NCI-H774 (cell line): Measurements from ENCODE around the gene LRRC71.

Experiments used
- DNase-seq: peaks from one replicate; lab custom pipeline; 2025; lab: John Stamatoyannopoulos, UW

LRRC71 gene

DNA sequence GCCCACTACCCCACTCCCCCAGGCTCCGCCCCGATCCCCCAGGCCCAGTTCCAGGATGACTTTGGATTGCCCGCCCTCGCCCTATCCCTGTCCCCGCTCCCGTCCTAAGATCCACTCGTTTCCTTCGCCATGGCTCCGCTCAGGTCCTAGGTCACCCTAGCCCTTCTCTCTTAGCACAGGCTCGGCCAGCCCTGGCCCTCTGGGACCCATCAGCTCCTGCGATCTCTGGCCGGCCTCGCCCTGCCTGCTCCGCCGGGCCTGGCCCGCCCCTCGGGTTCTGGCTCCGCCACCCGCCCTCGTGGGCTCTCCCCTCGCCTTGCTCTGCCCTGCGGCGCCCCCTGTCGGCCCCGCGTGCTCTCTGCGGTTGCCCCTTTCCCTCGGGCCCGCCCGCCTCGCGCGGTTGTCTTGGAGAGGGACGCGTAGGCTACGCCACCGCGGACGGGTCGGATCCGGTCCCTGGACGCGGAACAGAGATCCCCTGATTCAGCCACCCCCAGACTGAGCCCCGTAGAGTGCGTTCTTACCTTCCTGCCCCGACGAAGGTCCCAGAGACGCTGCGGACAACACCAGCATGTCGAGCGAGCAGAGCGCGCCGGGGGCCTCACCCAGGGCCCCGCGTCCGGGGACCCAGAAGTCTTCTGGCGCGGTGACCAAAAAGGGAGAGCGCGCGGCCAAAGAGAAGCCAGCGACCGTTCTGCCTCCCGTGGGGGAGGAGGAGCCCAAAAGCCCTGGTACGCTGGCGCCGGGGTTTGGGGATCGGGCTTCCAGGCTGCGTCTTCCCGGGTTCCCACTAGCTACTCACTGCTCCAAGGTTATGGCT is at the start of gene LRRC71:
TSS of gene LRRC71 (plus strand) at position 400 of the 820 bp plus-strand sequence. CDS start at position 572, 172 bp downstream.
- peak; percentile 76 for DNase-seq

DNA sequence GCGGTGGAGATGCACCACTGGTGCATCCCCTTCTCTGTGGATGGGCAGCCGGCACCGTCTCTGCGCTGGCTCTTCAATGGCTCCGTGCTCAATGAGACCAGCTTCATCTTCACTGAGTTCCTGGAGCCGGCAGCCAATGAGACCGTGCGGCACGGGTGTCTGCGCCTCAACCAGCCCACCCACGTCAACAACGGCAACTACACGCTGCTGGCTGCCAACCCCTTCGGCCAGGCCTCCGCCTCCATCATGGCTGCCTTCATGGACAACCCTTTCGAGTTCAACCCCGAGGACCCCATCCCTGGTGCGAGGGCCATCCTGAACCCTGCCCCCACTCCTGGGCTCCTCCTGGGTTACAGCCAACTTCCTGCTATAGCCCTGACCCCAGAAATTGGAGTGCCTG is 46.8 kb upstream of the LRRC71 start:
- DNase-seq = no peak

DNA sequence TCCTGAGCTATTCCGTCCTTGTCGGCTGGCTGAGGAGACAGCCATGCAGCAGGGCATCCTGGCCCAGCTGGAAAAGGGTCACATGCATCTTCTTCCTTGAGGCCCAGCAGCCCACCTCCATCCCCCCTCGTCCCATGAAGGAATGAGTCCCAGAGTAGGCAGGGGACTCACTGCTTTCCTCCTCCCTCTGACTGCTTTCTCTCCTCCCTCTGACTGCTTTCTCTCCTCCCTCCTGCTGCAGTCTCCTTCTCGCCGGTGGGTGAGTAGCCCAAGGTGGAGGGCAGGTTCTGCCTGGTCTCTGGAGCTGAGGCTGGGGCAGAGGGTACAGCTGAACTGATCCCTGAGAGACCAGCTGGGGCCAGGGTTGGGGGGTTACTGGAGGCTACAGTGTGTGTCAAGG is 46.3 kb upstream of the LRRC71 start:
- no peak for DNase-seq

DNA sequence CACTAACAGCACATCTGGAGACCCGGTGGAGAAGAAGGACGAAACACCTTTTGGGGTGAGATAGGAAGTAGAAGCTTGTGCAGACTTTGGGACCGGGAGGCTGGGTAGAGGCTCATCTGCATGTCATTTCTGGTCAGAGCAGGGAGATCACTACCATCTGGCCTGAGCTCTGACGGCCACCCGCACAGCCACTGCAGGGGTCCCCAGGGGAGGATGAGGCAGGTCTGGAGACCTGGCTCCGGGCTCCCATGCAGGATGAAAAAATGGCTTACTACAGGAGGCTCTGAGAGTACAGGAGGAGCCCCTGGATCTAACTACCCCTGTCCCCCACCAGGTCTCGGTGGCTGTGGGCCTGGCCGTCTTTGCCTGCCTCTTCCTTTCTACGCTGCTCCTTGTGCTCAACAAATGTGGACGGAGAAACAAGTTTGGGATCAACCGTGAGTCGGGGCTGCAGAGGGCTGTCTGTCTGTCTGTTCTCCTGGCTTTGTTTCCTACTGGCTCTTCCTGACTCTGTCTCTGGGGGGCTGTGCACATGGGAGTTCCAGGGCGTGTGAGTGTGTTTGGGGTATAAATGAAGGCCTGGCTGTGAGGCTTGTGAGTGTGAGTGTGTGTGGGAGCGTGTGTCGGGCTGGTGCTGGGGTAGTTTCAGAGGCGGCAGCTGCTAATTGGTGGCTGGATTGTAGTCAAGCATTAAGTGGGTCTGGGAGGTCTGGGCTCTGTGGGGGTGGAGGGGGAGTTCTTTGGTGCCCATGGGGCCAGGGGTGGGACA is 45.7 kb upstream of the LRRC71 start:
- DNase-seq = no peak

DNA sequence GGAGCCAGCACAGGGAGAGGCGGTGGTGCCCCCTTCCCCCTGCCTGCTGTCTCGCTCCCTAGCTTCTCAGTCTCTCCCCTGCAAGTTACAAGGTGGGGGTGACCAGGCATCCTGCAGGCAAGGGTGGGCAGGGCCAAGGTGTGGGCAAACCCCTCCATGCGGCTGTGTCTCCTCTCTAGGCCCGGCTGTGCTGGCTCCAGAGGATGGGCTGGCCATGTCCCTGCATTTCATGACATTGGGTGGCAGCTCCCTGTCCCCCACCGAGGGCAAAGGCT is 45.2 kb upstream of the LRRC71 start:
- no peak for DNase-seq

DNA sequence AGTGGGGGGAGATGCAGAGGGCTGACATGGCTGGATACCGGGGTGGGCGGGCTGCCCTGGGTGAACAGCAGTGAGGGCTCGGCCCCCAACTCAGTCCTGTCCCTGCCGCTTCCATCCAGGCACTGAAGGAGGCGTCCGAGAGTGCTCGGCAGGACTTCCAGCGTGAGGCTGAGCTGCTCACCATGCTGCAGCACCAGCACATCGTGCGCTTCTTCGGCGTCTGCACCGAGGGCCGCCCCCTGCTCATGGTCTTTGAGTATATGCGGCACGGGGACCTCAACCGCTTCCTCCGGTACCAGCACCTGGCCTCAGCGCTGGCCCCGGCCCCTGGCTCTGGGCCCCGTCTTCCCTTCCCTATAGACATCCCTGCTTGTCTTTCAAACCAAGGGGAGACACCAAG is 44.2 kb upstream of the LRRC71 start:
- DNase-seq = no peak

DNA sequence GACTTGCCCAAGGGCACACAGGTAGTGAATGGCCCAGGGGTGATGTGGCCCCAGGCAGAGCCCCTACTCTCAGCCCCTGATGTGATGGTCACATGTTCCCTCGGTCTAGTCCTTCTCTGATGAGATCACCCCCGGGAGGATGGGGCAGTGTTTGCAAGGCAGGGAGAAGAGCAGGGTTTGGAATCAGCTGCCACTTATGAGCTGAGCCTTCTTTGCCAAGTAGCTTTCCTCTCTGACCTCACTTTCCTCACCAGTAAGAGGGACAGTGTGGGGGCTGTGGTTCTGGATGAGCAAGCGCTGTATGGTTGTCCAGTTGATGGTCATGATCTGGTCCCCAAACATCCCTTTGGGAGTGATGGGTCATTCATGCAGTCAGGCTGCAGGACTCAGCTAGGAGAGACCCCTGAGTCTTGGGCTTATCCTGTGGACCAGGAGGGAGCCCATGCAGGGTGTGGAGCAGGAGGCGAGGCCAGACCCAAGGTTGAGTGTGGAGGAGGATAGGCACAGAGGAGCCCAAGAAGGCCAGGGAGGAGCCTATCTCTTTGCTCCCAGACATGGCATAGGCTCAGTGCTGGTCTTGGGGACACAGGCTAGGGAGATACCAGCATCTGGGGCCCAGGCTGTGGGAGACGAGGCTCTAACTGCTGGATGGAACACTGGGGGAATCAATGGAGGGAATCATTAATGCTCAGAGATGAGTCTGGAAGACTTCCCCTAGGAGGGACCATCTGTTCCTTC is 42.8 kb upstream of the LRRC71 start:
- no peak for DNase-seq

DNA sequence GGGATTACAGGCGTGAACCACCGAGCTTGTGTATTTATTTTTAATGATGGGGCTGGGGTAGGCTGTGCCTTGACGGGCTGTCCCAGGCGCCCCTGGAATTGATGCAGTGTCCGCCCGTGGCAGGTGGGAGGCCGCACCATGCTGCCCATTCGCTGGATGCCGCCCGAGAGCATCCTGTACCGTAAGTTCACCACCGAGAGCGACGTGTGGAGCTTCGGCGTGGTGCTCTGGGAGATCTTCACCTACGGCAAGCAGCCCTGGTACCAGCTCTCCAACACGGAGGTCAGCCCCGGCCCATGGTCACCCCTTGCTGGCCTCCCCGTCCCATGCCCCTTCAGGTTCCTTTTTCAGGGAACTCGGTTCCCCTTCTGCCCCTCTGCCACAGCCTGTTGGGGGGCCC is 40.6 kb upstream of the LRRC71 start:
- DNase-seq = no peak

DNA sequence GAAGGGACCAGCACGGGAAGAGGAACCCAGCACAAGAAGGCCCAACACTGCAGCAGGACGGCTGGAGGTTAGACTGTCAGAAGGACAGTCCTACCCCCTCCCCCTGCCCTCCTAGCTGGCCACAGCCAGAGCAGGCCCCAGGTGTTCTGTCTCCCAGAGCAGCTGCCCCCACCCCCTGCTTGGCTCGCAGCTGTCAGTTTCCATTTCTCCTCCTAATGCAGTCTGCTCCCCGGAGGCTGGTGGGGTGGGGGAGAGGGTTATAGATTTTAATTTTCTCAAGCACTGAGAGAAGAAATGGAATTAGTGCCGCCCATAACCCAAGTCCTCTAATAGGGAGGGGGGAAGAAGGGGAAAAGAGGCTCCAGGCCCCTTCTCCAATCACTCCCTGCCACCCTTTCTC is 40.0 kb upstream of the LRRC71 start:
- DNase-seq = no peak

DNA sequence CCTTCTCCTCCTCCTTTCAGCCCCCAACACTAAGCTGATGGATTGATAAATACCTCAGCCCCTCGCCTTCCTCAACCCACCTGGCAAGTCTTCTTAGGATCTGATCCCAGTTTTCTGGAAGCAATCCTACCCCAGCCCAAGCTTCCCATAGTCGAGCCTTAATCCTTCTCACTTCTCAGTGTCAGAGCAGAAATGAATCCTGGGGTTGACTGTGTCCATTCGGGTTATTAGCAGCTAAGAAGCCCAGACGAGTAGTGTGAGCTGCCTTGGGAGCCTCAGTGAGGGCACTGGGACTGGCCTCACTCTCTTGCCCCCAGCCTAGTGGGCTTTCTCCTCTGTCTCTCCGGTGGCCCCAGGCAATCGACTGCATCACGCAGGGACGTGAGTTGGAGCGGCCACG is 39.3 kb upstream of the LRRC71 start:
- no peak for DNase-seq

DNA sequence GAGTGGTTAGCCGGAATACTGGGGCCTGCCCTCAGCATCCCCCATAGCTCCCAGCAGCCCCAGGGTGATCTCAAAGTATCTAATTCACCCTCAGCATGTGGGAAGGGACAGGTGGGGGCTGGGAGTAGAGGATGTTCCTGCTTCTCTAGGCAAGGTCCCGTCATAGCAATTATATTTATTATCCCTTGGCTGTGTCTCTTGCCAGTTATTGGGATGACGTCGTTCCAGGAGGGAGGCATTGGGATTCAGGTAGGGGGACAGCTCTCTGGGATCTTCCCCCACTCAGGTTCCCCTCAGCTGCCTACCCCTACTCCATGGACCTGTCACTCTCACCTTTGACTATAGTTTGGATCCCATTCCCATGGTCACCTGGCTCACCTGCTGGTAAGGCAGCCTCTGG is 38.8 kb upstream of the LRRC71 start:
- no peak for DNase-seq

DNA sequence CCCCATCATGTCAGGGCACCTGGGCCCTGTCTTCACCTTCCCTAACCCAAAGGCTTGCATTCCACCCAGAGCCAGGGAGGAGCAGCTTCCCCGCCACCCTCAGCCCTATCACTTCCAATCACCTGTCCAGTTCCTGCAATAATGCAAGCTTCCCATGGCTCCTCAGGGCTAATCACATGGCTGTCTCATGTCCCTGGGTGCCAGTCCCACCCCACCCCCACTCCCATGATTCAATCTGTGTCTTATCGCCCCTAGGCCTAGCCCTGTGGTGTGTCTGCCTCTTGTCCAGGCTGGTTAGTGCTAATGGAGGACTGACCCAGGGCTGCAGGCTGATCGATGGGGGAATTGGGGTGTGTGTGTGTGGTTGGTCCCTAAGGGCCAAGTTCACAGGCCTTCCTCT is 37.9 kb upstream of the LRRC71 start:
- no peak for DNase-seq

DNA sequence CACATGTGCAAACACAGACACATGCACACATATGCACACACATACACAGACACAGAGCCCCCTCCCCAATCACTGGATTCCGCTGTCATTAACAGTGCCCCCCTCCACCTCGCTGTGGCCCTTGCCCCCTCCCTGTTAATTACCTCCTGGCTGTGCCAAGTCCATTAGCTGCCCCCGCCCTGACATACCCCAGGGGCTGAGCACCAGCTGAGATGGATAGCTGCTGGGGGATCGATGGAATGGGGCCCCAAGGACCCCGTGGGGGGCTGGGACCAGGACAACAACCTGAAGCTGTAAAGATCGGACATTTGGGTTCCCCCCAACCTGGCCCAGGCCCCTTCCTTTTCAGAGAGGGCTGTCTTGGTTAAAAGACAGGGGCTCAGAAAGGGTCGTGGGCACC is 36.5 kb upstream of the LRRC71 start:
- DNase-seq = no peak

DNA sequence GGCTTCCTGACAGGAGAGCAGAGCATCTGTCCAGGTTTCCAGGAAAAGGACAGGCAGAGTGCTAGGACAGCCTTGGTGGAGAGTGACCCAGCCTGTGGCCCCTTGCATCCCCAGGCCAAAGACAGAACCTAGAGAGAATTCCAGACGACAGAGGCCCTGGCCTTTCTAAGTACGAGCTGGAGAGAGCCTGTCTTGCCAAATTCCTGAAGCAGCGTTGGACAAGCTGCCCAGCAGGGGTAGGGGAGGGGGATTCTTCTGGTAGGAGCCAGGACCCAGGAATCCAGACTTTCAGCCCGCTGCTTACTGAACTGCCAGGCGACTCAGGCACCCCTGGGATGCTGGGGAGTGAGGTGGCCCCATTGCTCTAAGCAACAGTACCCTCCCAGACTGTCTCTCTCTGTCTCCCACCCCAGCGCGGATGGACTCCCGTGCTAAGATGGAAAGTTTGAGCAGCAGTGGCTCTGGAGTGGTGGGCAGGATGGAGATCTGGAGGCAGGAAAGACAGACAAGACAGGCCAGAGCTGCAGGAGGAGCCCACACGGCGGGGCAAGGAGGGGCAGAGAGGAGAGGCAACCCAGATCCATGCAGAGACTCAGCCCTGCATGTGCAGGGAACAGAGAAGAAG is 35.8 kb upstream of the LRRC71 start:
- DNase-seq = no peak

DNA sequence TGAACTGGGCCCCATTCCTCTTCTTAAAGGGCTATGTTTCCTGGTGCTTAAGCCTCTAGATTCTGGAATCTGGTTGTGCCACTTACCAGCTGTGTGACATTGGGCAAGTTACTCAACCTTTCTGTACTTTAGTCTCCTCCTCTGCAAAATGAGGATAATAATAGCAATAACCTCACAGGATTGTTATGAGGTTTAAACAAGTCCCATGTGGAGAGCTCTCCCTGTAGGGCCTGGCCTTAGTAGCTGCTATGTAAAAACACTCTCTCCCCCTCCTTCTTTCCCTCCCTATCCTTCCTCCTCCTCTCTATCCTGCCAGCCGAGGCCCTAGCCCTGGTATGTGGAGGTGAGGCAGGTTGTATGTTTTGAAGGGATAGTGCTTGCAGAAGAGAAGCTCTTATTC is 35.1 kb upstream of the LRRC71 start:
- no peak for DNase-seq

DNA sequence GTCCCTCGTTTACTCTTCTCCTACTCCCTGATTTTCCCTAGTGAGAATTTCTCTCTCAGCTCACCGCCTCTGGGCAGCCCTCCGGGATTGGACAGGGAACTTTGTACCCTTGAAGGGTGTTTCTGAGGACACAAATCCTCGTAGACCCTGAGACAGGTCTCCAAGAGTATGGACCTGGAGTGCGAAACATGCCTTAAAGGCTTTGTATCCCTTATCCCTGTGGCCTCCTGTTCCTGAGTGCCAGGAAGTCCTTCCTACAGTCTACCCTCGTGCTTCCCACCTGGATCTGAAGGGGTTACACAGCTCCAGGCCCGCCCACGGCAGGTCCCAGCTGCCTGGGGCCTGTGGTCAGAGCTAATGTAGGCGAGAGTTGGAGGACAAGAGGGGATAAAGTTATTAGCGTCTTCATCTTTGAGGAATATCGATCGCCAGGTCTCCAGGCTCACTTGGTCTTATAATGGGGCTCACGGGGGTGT is 34.5 kb upstream of the LRRC71 start:
- no peak for DNase-seq

DNA sequence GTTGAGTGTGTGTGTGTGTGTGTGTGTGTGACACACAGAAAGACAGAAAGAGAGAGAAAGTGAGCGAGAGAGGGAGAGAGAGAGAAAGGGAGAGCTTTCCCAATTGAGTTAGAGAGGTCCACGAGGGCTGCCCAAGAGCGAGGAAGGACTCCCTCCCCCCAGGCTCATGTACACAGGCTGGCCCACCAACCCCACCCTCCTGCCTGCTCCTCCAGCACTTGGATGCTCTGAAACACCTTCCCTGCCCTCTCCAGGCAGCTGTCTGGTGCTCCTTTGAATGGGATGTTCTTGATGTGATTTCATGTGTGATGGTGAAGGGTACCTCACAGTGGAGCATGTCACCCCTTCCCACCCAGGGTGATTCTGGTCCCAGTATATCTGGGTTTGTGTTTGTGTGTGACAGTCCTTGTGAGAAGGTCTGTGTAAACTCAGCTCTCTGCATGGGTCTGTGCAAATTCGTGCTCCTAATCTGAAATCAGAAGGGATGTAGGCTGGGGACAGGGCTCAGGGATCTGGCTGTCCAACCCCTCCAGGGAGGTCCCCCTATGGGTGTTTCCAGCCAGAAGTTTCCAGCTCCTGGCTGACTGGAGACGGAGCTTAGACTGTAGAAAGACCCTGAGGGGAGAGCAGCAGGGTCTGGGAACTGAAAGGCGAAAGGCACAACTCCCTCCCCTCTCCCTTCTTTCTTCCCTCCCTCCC is 33.7 kb upstream of the LRRC71 start:
- DNase-seq = no peak

DNA sequence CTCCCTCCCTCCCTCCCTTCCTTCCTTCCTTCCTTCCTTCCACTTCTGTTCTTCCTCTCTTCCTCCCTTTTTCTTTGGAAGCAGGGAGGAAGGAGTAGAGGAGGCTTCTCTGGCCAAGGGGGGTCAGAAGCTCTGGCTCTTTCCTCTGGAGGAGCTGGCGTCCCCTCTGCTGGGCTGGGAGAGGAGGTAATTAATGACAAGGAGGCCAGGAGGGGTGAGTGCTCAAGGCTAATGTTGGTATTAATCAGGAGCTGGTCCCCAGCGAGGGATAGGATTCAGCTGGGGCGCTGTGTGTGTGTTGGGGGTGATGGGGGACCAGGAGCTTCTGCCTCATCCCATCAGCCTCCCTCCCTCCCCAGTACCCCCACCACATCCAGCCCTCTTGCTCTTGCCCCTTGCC is 33.1 kb upstream of the LRRC71 start:
- DNase-seq = no peak

DNA sequence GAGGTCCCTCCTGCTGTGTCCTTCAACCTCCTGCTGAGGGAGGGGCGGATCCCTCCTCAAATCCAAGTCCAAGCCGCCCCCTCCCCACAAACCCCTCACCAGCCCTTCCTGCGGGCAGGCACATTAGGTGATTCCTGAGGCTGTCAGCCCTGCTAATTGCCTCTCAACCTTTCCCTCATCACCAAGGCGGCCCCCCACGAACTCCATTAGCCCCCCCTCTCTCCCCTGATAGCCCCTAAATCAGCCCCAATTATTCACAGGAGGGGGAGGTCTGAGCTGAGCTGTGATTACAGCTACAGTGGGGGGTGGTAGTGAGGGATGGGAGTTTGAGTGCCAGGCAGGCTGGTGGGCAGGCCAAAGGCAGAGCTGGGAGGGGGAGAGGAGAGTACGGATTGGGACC is 32.7 kb upstream of the LRRC71 start:
- DNase-seq = no peak

DNA sequence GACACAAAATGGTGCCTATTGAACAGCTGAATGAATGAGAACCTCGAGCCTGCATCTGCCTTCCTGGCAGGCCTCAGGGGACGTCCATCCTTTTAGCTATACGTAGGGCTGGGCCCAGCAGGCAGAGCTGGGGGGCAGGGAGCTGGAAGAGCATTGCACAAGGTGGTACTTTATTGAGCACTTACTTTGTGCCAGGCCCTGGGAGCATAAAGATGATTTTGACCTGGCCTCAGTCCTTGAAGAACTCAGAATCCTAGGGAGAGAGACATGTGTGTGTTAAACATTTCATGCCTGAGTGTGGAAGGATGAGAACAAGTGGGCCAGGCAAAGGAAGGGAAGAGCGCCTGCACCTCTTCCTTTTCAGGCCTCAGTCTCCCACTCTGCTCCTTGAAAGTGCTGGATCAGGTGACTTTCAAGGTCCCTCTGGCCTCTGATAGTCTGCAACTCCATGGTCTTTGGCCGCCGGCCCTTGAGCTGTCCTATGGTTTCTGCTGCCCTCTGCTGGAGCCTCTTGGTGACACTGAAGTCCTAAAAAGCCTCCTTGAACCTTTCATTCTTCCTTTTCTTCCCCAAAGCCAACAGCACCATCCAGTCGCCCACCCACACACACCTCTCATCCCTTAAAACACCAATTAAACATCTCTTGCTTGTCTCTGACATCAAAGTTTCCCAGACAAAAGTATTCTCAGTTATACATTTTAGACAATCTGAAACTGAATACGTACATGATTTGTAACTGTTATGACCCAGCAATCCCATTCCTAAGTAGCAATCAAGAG is 30.4 kb upstream of the LRRC71 start:
- peak; percentile 71 for DNase-seq
